Activated naive CD4-positive, alpha-beta T cell treated with anti-CD3 and anti-CD28 coated beads, Interleukin-2, amount 50 U/mL, for 72 hours (primary cell): ENCODE measurements around the gene ATG16L2. TPM values are rescaled to one million over a fixed set of nuclear protein-coding genes. Genes with fewer than 3 reads are reported as not detected.

Experiments used
- ATAC-seq, 2 donors: fragments of 150-1000 bp; cut with Tn5 transposase; 2 replicates each; pipeline ENCODE4 v1.10.0; 2021; ENCODE audit warnings: mild to moderate bottlenecking in 2 of 2, moderate library complexity in 2 of 2
- DNase-seq, 2 donors: peaks; one replicate each; pipeline ENCODE4 v3.0.0; 2021 to 2022; ENCODE audit warnings: low spot score in 2 of 2
- H3K27ac Mint-ChIP-seq, 2 donors: one replicate each; pipeline ENCODE4 v1.8.0; 2022; ENCODE audit warnings: mild to moderate bottlenecking in 2 of 2, mixed read lengths in 2 of 2
- H3K36me3 Mint-ChIP-seq, 2 donors: one replicate each; pipeline ENCODE4 v1.8.0; 2022; ENCODE audit warnings: mixed read lengths in 2 of 2
- H3K9me3 Mint-ChIP-seq, 2 donors: one replicate each; pipeline ENCODE4 v1.8.0; 2022; ENCODE audit warnings: mixed read lengths in 2 of 2
- total RNA-seq, 2 donors: library from RNA; stranded (reverse); gene quantifications; one replicate each; pipeline ENCODE4 v1.2.3, GENCODE V29; 2022

ATG16L2 gene
- total RNA-seq, 2 donors from 2014 or later = 64.2 to 189 TPM

GRCh38 chr11:72812967-72813739 lies 1.1 kb upstream of the ATG16L2 start:
- H3K9me3 Mint-ChIP-seq = no peaks in the 10 kb centered on the region
- DNase-seq (peak; percentile 75 to 91), ATAC-seq (peak; percentile 70 to 82)
- peak overlapping the region; percentile 98 for H3K27ac Mint-ChIP-seq
- peaks cover 44 to 51% of the 10 kb centered on the region in 2 donors for H3K36me3 Mint-ChIP-seq

GRCh38 chr11:72813740-72814285 lies 398 bp upstream of the ATG16L2 start:
- H3K27ac Mint-ChIP-seq = peak overlapping the region; percentile 98
- H3K36me3 Mint-ChIP-seq = peaks cover 45 to 51% of the 10 kb centered on the region in 2 donors
- peak; percentile 57 to 63 for ATAC-seq
- peak in 1 of 2 donors; percentile 93 for DNase-seq
- no peaks in the 10 kb centered on the region for H3K9me3 Mint-ChIP-seq

- DNase-seq (no peak), ATAC-seq (no peak)
- H3K9me3 Mint-ChIP-seq = no peaks in the 10 kb centered on the region
- H3K27ac Mint-ChIP-seq = peak overlapping the region; percentile 98 to 99
- peaks cover 42 to 54% of the 10 kb centered on the region in 2 donors for H3K36me3 Mint-ChIP-seq
These were observed 953 bp downstream of the ATG16L2 start for GRCh38 chr11:72815110-72815618.

DNA sequence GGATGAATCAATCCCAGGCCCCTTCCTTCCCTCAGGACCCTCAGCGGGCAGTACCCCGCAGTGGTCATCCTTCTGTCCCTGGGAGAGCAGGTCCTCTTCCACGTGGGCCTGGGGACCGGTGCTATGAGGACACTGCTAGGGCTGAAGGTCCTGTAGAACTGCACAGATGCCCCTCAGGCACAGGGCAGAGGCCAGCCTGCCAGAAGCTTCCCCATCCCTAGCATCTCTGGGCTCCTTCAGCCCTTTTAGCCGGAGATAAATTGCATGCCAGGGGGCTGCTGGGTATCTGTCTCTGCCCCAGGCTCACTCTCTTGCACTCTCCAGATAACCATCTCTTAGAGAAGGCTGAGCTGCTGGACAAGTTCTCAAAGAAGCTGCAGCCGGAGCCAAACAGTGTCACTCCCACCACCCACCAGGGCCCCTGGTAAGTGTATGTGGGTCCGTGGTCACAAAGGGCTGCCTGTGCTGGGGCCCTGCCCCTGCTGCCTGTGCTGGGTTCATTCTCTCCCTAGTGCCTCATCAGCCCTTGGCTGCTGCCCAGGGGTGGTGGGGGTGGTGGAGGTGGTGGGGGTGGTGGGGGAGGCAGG lies 2.3 kb downstream of the ATG16L2 start:
- peaks cover 35 to 47% of the 10 kb centered on the region in 2 donors for H3K36me3 Mint-ChIP-seq
- ATAC-seq = no peak
- DNase-seq = no peak
- H3K27ac Mint-ChIP-seq = peak overlapping the region in 1 of 2 donors; percentile 98
- H3K9me3 Mint-ChIP-seq = no peaks in the 10 kb centered on the region

DNA sequence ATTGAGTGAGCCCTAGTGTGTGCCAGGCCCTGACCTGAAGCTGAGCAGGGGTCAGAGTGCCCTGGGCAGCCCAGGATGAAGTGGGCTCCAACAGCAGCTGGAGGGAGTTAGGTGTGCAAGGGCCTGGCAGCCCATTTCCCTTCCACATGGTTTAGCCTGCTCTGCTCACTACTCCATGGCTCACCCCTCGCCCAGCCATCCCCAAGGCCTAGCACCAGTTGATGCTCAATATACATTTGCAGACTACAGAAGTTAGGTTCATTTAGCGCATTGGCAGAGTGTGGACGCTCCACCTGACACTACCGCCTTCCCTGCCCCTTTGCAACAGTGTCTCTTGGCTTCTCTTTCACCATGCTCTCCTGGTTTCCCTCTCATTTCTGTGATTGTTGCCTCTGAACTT lies 3.8 kb downstream of the ATG16L2 start:
- Mint-ChIP-seq H3K9me3 (no peaks in the 10 kb centered on the region), H3K27ac (no peak overlapping the region), H3K36me3 (peaks cover 24 to 36% of the 10 kb centered on the region in 2 donors)
- DNase-seq (no peak), ATAC-seq (no peak)

- Mint-ChIP-seq H3K36me3 (peaks cover 14 to 26% of the 10 kb centered on the region in 2 donors), H3K9me3 (no peaks in the 10 kb centered on the region), H3K27ac (peak overlapping the region in 1 of 2 donors; percentile 49)
- DNase-seq = no peak
- ATAC-seq = no peak
These were observed 4.8 kb downstream of the ATG16L2 start for GRCh38 chr11:72818971-72819370.

DNA sequence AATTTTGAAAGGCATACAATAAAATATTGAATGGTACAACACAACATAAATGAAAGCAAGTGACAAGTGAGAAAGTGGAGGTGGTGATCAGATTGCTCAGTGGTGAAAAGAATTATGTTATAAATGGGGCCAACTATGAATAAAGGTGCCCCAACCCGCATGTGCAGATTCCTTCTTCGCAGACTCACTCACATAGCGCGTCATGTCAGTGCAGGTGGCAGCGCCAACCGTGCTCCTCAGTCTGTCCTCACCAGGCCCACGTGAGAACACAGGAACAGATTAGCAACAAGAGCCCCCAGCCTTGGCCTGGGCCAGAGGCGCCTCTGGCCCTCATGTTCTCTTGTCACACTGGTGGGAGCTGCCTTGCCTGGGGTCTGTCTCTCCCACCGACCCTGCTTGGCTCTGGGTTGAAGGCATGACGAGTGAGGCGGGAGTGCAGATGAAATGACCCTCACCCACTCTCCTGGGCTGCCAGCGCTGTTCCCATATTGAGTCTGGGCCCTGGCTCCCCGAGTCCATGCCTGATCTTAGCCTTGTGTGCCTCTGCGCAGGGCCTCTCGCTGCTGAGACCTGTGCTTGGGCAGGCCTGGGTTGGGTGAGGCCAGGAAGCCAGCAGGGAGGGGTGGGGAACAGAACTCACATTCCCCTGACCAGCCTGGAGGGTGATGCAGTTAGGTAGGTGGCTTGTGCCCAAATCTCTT lies 6.4 kb downstream of the ATG16L2 start:
- no peak for DNase-seq
- no peak for ATAC-seq
- peak overlapping the region in 1 of 2 donors; percentile 65 for H3K27ac Mint-ChIP-seq
- H3K36me3 Mint-ChIP-seq = peaks cover 6 to 13% of the 10 kb centered on the region in 2 donors
- no peaks in the 10 kb centered on the region for H3K9me3 Mint-ChIP-seq

DNA sequence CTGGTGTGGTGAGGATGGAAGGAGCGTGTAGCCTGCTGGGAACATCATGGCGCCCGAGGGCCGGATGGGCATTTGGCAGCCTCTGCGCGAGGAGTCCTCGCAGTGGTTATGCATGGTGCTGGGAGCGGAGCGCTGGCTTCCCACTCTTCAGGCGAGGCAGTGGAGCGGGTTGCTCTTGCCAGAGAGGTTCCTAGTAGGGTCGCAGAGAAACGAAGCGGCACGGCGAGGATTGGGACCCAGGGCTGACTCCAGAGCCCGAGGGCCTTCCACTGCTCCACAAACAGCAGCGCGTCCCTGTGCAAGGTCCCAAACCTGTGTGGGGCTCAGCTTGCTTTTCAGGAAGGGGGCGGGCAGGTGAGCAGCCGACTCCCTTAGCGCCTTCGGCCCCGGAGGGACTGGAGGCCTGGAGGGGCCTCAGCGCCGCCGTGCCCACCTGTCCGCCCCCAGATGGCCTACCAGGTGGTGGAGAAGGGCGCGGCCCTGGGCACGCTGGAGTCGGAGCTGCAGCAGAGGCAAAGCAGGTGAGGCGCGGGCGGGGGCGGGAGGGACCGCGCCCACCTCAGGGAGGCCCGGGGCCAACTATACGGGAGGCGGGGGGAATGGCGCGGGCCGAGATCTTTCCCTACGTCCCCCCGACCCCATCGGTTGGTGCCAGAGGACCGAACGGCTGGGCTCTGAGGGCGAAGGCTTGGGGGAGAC lies 7.2 kb downstream of the ATG16L2 start:
- DNase-seq = no peak
- Mint-ChIP-seq H3K9me3 (no peaks in the 10 kb centered on the region), H3K27ac (peak overlapping the region in 1 of 2 donors; percentile 65), H3K36me3 (peaks cover 6 to 12% of the 10 kb centered on the region in 2 donors)
- ATAC-seq = no peak

GRCh38 chr11:72821920-72822799 lies 7.9 kb downstream of the ATG16L2 start:
- DNase-seq (peak; percentile 82 to 93), ATAC-seq (peak; percentile 85 to 91)
- H3K9me3 Mint-ChIP-seq = no peaks in the 10 kb centered on the region
- peak overlapping the region; percentile 44 to 59 for H3K27ac Mint-ChIP-seq
- H3K36me3 Mint-ChIP-seq = peaks cover 6 to 12% of the 10 kb centered on the region in 2 donors

GRCh38 chr11:72823105-72823804 lies 9.0 kb downstream of the ATG16L2 start:
- Mint-ChIP-seq H3K27ac (peak overlapping the region; percentile 36 to 68), H3K9me3 (no peaks in the 10 kb centered on the region), H3K36me3 (peaks cover 0 to 11% of the 10 kb centered on the region in 2 donors)
- DNase-seq (no peak), ATAC-seq (no peak)

- no peak for DNase-seq
- no peak for ATAC-seq
- Mint-ChIP-seq H3K27ac (peak overlapping the region in 1 of 2 donors; percentile 68), H3K9me3 (no peaks in the 10 kb centered on the region), H3K36me3 (peaks cover 0 to 3% of the 10 kb centered on the region in 2 donors)
These were observed 9.8 kb downstream of the ATG16L2 start for GRCh38 chr11:72824020-72824419.

GRCh38 chr11:72824811-72825505 lies 10.7 kb downstream of the ATG16L2 start:
- no peaks in the 10 kb centered on the region for H3K36me3 Mint-ChIP-seq
- no peaks in the 10 kb centered on the region for H3K9me3 Mint-ChIP-seq
- DNase-seq (no peak), ATAC-seq (no peak)
- H3K27ac Mint-ChIP-seq = peak overlapping the region; percentile 68 to 89

GRCh38 chr11:72825661-72826060 lies 11.4 kb downstream of the ATG16L2 start:
- Mint-ChIP-seq H3K9me3 (no peaks in the 10 kb centered on the region), H3K27ac (peak overlapping the region; percentile 56 to 68), H3K36me3 (no peaks in the 10 kb centered on the region)
- ATAC-seq (no peak), DNase-seq (no peak)

DNA sequence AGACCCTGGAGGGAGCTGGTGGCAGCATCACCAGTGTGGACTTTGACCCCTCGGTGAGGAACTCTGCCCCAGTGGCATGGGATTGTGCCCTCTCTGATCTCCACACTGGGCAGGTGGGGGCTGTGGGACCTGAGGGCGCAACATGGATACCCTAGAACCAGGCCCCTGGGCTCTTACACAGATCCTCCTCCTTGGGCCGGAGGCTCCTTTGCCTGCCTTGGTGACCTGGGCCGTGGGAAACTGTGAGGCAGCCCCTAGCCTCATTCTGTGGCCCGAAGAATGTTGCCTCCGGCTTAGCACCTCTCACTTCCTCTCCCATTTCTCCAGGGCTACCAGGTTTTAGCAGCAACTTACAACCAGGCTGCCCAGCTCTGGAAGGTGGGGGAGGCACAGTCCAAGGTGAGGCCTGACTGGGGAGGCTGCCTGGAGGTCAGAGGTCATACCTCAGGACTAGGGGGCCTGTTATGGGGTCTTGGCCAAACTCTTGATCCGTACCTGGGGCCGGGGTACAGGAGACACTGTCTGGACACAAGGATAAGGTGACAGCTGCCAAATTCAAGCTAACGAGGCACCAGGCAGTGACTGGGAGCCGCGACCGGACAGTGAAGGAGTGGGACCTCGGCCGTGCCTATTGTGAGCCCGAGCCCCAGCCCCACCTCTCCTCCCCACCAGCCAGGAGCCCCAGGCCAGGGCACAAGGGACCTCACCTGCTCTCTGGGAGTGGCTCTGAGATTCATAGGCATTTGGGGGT lies 12.2 kb downstream of the ATG16L2 start:
- H3K9me3 Mint-ChIP-seq = no peaks in the 10 kb centered on the region
- H3K36me3 Mint-ChIP-seq = no peaks in the 10 kb centered on the region
- ATAC-seq (no peak), DNase-seq (no peak)
- H3K27ac Mint-ChIP-seq = peak overlapping the region; percentile 29 to 41
